ENCODE data around the gene PSRC1.
"Not testable (repeated sequence)": the region's sequence is repeated elsewhere in the genome, so short reads cannot be mapped to it uniquely, and the experiment has no call there.

PSRC1 gene

GRCh38 chr1:109295712-109296415 is 12.9 kb upstream of the PSRC1 start:
- no peak for DNase-seq

DNA sequence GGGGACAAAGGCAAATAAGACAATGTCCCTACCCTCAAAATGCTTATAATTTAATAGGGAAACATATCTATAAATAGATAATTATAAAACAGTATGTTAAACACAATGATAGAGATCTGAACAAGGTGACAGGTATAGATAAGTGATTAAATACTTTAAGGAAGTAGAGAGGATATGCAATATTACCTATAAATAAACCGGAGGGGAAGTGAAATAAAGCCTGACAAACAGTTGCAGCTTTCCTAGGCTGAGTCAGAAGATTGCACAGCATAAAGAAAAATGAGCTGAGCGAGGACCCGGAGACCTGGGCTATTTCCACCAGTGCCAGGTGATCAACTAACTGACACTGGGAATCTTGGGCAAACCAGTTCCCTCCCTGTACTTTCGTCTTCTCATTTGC is 11.5 kb upstream of the PSRC1 start:
- no peak for DNase-seq

- DNase-seq: no peak
Observed at GRCh38 chr1:109293026-109293425, 10.1 kb upstream of the PSRC1 start.

DNA sequence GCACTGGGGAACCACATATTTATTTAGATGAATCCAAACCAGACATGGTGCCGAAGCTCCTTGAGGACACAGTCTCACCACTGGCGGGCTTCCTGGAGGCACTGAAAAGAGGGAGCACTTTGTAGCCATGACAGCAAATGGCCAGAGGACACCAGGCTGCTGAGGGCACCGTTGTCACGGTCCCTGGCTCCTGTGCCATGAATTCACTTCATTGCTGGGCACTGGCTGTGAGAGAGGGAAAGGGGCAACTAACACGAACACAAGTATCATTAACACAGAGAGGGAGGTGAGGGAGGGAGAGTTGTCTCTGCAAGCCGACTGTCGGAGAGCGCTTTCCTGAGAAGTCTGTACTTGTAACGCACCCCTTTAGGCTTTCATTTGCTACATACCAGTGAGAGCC is 9.4 kb upstream of the PSRC1 start:
- no peak for DNase-seq

DNA sequence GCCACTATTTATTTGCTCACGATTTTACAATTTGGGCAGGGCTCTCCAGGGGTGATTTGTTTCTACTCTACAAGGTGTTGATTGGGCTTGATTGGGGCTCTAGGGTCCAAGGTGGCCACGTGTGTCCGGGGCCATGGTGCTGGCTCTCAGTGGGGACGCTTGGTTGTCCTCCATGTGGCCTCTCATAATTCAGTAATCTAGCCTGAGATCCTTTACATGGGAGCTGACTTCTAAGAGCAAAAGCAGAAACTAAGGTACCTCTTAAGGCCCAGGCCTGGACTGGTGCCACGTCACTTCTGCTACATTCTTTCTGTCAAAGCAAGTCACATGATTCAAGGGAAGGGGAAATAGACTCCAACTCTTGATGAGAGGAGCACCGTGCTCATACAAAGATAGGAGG is 8.1 kb upstream of the PSRC1 start:
- no peak for DNase-seq

DNA sequence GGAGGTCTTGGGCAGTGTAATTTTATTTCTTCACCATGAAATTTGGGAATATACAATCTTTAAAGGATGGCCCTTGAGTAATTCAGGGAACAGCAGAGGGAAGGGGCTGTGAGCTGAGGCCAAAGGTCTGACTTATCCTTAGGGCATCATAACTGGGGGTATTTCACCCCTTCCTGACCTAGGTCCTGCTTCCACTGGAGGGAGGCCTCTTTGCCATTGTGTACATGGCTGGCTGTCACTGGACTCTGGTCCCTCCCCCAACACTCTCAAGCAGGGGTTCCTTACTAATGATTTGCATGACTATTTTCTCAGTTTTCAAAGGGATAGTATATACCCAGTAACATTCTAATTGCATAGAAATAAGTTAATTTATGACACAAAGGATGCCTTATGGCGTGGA is 7.2 kb upstream of the PSRC1 start:
- no peak for DNase-seq

DNA sequence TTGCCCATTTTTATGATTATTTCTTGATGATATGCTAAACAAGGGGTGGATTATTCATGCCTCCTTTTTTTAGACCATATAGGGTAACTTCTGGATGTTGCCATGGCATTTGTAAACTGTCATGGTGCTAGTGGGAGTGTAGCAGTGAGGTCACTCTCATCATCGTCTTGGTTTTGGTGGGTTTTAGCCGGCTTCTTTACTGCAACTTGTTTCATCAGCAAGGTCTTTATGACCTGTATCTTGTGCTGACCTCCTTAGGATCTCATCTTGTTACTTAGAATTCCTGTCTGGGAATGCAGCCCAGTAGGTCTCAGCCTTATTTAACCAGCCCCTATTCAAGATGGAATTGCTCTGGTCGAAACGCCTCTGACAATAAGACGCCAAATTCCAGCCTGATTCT is 3.8 kb upstream of the PSRC1 start:
- not testable (repeated sequence) for DNase-seq

DNA sequence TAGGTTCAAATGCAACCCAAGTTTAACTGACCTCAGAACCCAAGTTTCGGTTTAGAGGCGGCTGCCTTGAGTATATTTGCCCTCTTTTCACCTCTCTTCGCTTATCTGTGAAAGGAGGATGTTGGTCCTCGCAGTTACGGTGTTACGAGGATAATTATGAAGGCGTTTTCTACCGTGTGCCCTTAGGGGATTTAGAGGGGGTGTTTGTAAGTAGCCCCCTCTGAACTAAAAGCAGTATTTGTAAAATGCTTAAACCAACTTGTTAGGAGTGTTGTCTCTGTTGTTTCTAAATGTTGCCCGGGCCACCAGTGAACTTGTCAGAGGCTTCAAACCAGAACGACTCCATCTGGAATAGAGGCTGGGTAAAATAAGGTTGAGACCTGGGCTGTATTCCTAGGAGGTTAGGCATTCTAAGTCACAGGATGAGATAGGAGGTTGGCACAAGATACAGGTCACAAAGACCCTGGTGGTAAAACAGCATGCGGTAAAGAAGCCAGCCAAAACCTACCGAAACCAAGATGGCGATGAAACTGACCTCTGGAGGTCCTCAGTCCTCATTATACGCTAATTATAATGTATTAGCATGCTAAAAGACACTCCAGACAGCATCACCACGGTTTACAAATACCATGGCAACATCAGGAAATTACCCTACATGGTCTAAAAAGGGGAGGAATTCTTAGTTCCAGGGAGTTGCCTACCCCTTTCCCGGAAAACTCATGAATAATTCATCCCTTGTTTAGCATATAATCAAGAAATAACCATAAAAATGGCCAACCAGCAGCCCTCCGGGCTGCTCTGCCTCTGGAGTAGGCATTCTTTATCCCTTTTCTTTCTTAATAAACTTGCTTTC is 1.0 kb upstream of the PSRC1 start:
- DNase-seq: no peak

GRCh38 chr1:109282497-109282951 is 421 bp downstream of the PSRC1 start:
- DNase-seq: no peak

- DNase-seq: no peak
Observed at GRCh38 chr1:109281680-109282496, 1.1 kb downstream of the PSRC1 start.

DNA sequence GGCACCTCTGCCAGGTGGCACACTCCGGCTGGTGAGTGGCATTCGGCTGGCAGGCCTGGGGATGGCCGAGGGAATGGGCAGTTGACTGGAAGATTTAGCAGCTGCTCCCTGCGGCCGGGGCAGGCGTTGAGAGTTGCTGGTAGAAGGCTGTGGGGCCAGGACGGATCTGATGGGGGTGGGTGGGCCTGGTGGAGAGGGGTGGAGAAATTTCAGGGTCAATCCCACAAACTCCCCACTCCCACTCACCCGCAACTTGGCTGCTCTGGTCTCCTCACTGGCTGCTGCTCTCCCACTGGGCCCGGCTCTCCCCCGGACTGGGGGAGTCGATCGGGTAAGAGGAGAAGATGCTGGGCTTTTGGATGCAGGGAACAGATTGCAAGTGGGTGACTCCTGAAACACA is 2.1 kb downstream of the PSRC1 start:
- DNase-seq: no peak

- DNase-seq: no peak
Observed at GRCh38 chr1:109279615-109280278, 3.2 kb downstream of the PSRC1 start.

GRCh38 chr1:109277434-109278204 is 5.3 kb downstream of the PSRC1 start:
- DNase-seq: no peak

DNA sequence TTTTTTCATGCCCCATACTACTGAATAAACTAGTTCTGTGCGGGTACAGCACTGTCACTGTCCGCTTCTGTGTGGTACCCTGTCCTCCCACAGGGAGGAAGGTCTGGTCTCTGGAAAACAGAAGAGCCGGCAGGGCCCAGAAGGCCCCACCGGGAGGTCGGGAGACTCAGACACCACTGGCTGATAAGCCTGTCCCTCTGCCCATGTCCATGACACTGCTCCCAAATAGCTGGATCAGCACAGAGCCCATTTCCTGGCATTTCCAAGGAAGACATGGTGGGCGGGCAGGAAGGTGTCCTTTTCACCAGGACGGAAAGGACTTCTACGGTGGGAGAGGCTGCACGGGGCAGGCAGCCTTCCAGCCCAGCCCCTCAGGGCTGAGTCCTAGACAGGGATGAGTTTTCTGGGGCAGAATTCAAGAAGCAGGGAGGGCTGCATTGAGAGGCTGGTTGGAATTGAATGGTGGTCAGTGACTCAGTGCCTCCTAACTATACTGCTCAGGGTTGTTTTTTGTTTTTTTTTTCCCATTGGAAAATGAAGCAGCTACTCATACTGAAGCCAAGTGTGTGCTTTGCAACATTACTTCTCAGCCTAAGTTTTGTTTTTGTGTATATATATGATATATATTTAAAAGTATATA is 7.1 kb downstream of the PSRC1 start:
- no peak for DNase-seq

GRCh38 chr1:109274533-109275476 is 8.1 kb downstream of the PSRC1 start:
- peak; percentile 35 for DNase-seq

- DNase-seq: no peak
Observed at GRCh38 chr1:109273570-109274288, 9.2 kb downstream of the PSRC1 start.

- DNase-seq: peak; percentile 28
Observed at GRCh38 chr1:109272831-109273547, 10.0 kb downstream of the PSRC1 start.

DNA sequence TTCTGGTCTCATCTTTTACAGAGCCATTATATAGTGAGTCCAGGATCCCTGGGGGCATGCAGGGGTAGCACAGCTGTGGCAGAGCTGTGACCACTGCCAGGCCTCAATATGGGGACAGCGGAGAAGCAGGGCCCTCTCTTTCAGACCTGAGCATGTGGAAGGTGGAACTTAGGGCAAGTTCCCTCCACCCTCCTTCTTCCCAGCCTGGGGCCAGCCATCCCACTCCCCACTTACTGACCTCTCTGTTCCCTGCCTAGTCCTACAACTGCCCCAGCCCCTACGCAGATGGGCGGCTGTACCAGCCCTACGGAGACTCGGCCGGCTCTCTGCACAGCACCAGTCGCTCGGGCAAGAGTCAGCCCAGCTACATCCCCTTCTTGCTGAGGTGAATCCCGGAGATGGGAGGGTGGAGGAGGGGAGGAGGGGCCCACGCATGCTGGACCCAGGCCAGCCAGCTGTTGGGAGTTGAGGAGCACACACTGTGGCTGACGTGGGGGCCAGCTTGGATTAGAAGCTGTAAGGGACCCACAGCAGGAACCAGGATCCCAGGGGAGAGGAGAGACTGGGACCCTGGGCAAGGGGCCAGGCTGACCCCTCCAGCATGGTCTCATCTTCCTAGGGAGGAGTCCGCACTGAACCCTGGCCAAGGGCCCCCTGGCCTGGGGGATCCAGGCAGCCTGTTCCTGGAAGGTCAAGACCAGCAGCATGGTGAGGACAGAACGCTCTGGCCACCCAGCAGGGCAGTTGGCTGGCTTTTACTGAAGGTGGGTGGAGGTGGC is 10.7 kb downstream of the PSRC1 start:
- DNase-seq: no peak
